Endothelial cell of umbilical vein (primary cell): ENCODE results near the gene CTNND2. TPM values are rescaled to one million over a fixed set of nuclear protein-coding genes. Genes with fewer than 3 reads are reported as not detected.

Experiments used
- BruUV-seq: library from RNA; stranded (reverse); fragments of 400-500 nt; replicated peaks from 2 replicates; lab custom pipeline; 2021; lab: Mats Ljungman, UMichigan
- CTCF ChIA-PET: fragments of 300-600, 350-600 bp; sonication (Branson Sonifier 250); formaldehyde crosslinking; loops from one replicate; lab custom pipeline; 2021; ENCODE audit warnings: antibody characterized with exemption, inconsistent platforms; lab: Charles Lee
- POLR2A ChIA-PET: fragments of 300-600, 350-600 bp; sonication (Branson Sonifier 250); formaldehyde crosslinking; loops from one replicate; lab custom pipeline; 2021; ENCODE audit warnings: antibody characterized with exemption, inconsistent platforms; lab: Charles Lee
- DNase-seq: peaks from one replicate; pipeline ENCODE4 v3.0.0-alpha.2; 2011; ENCODE audit warnings: low read depth, low spot score
- FAIRE-seq: peaks from 2 replicates; lab custom pipeline; 2011; peaks lifted over from hg19 to GRCh38; lab: Jason Lieb, UNC
- H2AFZ ChIP-seq: 2 replicates; pipeline ENCODE4 v1.6.0; 2012; ENCODE audit warnings: low read depth, low read length, control low read depth, inconsistent platforms
- H3K27ac ChIP-seq: 2 replicates; pipeline ENCODE4 v1.5.1; 2011; ENCODE audit warnings: low read depth, mild to moderate bottlenecking, control low read depth, low read length, moderate library complexity; ENCODE audit not compliant: insufficient read depth
- H3K27me3 ChIP-seq, 2 experiments: 2 replicates each; pipeline versions ENCODE4 v1.6.0 to v1.6.1; 2011; ENCODE audit warnings: low read length in 2 of 2, mixed read lengths in 1 of 2; ENCODE audit not compliant: control insufficient read depth in 2 of 2, insufficient read depth in 2 of 2
- H3K36me3 ChIP-seq, 2 experiments: 2 replicates in 1 of 2; 3 replicates in 1 of 2; pipeline ENCODE4 v1.5.1; 2011; ENCODE audit warnings: low read length in 2 of 2, mild to moderate bottlenecking in 1 of 2, moderate library complexity in 1 of 2; ENCODE audit not compliant: control insufficient read depth in 2 of 2, insufficient read depth in 2 of 2; ENCODE audit errors: extremely low read depth in 1 of 2
- H3K4me1 ChIP-seq: 3 replicates; pipeline ENCODE4 v1.5.1; 2011; ENCODE audit warnings: mild to moderate bottlenecking, low read length; ENCODE audit not compliant: control insufficient read depth, insufficient read depth; ENCODE audit errors: extremely low read depth
- H3K4me2 ChIP-seq: 2 replicates; pipeline ENCODE4 v1.6.1; 2011; ENCODE audit warnings: low read length, control low read depth, mixed read lengths; ENCODE audit not compliant: insufficient read depth
- H3K4me3 ChIP-seq, 3 experiments: fragments of 200-600 bp in 1 of 3; sonication (generic), shearing (Covaris generic) in 1 of 3; replicated peaks in 1 of 3; 2 replicates each; pipeline ENCODE4 v1.5.1; 2011 to 2016; ENCODE audit warnings: control low read depth in 3 of 3, low read length in 3 of 3, mild to moderate bottlenecking in 2 of 3, inconsistent platforms in 1 of 3, low read depth in 1 of 3, moderate library complexity in 1 of 3; ENCODE audit not compliant: insufficient read depth in 1 of 3
- H3K79me2 ChIP-seq: 2 replicates; pipeline ENCODE4 v1.6.0; 2012; ENCODE audit warnings: low read length, inconsistent platforms; ENCODE audit not compliant: control insufficient read depth, insufficient read depth
- H3K9ac ChIP-seq: replicated peaks from 2 replicates; pipeline ENCODE3; 2011; ENCODE audit warnings: low read length, control low read depth; ENCODE audit not compliant: insufficient read depth; ENCODE audit errors: extremely low read depth
- H3K9me1 ChIP-seq: replicated peaks from 3 replicates; pipeline ENCODE4 v1.6.0; 2011; ENCODE audit warnings: mild to moderate bottlenecking, low read length; ENCODE audit not compliant: control insufficient read depth, insufficient read depth; ENCODE audit errors: extremely low read depth
- H3K9me3 ChIP-seq: replicated peaks from 2 replicates; pipeline ENCODE4 v1.5.1; 2012; ENCODE audit warnings: low read length, inconsistent platforms; ENCODE audit not compliant: control insufficient read depth, insufficient read depth
- H4K20me1 ChIP-seq: replicated peaks from 2 replicates; pipeline ENCODE3; 2011; ENCODE audit warnings: mild to moderate bottlenecking, low read length; ENCODE audit not compliant: control insufficient read depth, insufficient read depth; ENCODE audit errors: extremely low read depth
- EZH2 ChIP-seq: IDR thresholded peaks from 2 replicates; pipeline ENCODE4 v1.6.1; 2012; ENCODE audit warnings: borderline replicate concordance, low read depth, mild to moderate bottlenecking, moderate library complexity, low read length, inconsistent platforms; ENCODE audit not compliant: severe bottlenecking
- FOS ChIP-seq: IDR thresholded peaks from 2 replicates; pipeline ENCODE4 v1.6.1; 2011; ENCODE audit warnings: mild to moderate bottlenecking, low read length, moderate library complexity, borderline replicate concordance; ENCODE audit not compliant: insufficient read depth
- GATA2 ChIP-seq: IDR thresholded peaks from 2 replicates; pipeline ENCODE4 v1.7.0; 2011; ENCODE audit warnings: low read depth, mild to moderate bottlenecking, moderate library complexity, mixed read lengths, low read length; ENCODE audit not compliant: insufficient read length, insufficient read depth
- JUN ChIP-seq: IDR thresholded peaks from 2 replicates; pipeline ENCODE4 v1.6.1; 2011; ENCODE audit warnings: borderline replicate concordance, low read depth; ENCODE audit not compliant: insufficient read length, insufficient read depth
- MYC ChIP-seq: IDR thresholded peaks from one replicate; pipeline ENCODE4 v1.6.1; 2011; ENCODE audit warnings: mild to moderate bottlenecking, low read depth, low read length
- POLR2A ChIP-seq: IDR thresholded peaks from 2 replicates; pipeline ENCODE4 v1.6.1; 2012; ENCODE audit warnings: low read depth, mild to moderate bottlenecking, control low read depth, low read length
- POLR2AphosphoS5 ChIP-seq: IDR thresholded peaks from 2 replicates; pipeline ENCODE4 v1.6.1; 2012; ENCODE audit warnings: low read depth, mild to moderate bottlenecking, control low read depth, low read length, moderate library complexity; ENCODE audit not compliant: insufficient read depth
- dilution Hi-C: fragments of 300-500 bp; cut with MboI; formaldehyde crosslinking; loops from one replicate; pipeline ENCODE4 v1.15.0; 2019; ENCODE audit warnings: low sequenced_read_pairs; ENCODE audit not compliant: extremely low pct_ligation_motif_present
- intact Hi-C: fragments of 100-400 bp; cut with micrococcal nuclease; formaldehyde crosslinking; loops from one replicate; pipeline ENCODE4 v1.10.0; 2022
- polyA plus RNA-seq, 4 experiments: library from polyadenylated mRNA; depleted of rRNA in 3 of 4; stranded (reverse) in 3 of 4; unstranded in 1 of 4; fragments of >200 nt; gene quantifications; 2 replicates each; pipeline versions ENCODE4 v1.2.1 to v1.2.3, GENCODE V29; 2011 to 2012; ENCODE audit warnings: missing spikeins in 1 of 4
- total RNA-seq: library from RNA; stranded (reverse); gene quantifications from 2 replicates; pipeline ENCODE4 v1.2.3, GENCODE V29; 2021
- TF ChIP-seq, protein P1 (sequence below), 2 donors: IDR thresholded peaks; 1 replicate in 1 of 2; 2 replicates in 1 of 2; pipeline ENCODE4 v1.5.1; 2011; ENCODE audit warnings: low read length in 2 of 2, mild to moderate bottlenecking in 2 of 2, moderate library complexity in 2 of 2, control low read depth in 1 of 2, inconsistent platforms in 1 of 2, low read depth in 1 of 2; ENCODE audit not compliant: insufficient read depth in 1 of 2; ENCODE audit errors: extremely low read depth in 1 of 2
- TF ChIP-seq, protein P2 (sequence below): IDR thresholded peaks from 2 replicates; pipeline ENCODE4 v1.6.1; 2011; ENCODE audit not compliant: insufficient read depth, insufficient read length

CTNND2 gene
- total and polyA plus RNA-seq, 2 donors (not counting 3 experiments of a cell fraction or from before 2014, with no cell fraction given) = not detected

DNA sequence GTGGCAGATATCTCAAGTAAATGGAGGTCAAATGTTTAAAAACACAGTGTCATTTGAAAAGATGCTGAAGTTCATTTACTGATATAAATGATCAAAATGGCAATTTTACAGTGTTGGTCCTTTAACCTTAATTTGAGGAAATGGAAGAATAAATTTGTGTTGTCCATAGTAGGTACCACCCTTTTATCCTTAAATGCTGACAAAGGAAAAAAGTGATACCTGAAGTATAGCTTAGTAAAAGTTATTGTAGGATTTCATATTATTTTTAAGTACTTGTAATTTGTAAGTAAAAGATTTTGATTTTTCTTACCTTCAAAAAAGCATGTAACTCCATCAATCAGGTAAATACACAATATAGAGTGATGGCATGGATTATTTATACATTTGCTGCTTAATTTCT lies 976.6 kb downstream of the CTNND2 start:
- no peaks in the 10 kb centered on the region for H3K9me1 ChIP-seq
- DNase-seq = no peak
- no peak overlapping the region for H3K9ac ChIP-seq
- dilution Hi-C loops (no loop called here), intact Hi-C loops (no loop called here)
- H3K4me1 ChIP-seq = no peaks in the 10 kb centered on the region
- BruUV-seq = no TSS peak
- TF ChIP-seq, protein P1, sequence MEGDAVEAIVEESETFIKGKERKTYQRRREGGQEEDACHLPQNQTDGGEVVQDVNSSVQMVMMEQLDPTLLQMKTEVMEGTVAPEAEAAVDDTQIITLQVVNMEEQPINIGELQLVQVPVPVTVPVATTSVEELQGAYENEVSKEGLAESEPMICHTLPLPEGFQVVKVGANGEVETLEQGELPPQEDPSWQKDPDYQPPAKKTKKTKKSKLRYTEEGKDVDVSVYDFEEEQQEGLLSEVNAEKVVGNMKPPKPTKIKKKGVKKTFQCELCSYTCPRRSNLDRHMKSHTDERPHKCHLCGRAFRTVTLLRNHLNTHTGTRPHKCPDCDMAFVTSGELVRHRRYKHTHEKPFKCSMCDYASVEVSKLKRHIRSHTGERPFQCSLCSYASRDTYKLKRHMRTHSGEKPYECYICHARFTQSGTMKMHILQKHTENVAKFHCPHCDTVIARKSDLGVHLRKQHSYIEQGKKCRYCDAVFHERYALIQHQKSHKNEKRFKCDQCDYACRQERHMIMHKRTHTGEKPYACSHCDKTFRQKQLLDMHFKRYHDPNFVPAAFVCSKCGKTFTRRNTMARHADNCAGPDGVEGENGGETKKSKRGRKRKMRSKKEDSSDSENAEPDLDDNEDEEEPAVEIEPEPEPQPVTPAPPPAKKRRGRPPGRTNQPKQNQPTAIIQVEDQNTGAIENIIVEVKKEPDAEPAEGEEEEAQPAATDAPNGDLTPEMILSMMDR (IDR thresholded peaks at IDR 0.05; ENCODE audit: extremely low read depth in 1 of 2, insufficient read depth in 1 of 2, low read depth in 1 of 2, low read length in 2 of 2) = no peak
- no peak for TF ChIP-seq FOS
- TF ChIP-seq EZH2 = no peak
- TF ChIP-seq, protein P2, sequence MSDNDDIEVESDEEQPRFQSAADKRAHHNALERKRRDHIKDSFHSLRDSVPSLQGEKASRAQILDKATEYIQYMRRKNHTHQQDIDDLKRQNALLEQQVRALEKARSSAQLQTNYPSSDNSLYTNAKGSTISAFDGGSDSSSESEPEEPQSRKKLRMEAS = no peak
- TF ChIP-seq POLR2AphosphoS5 = no peak
- no peak for TF ChIP-seq JUN
- TF ChIP-seq MYC = no peak
- TF ChIP-seq GATA2 = no peak
- TF ChIP-seq POLR2A = no peak
- no peaks in the 10 kb centered on the region for H3K36me3 ChIP-seq
- no peaks in the 10 kb centered on the region for H4K20me1 ChIP-seq
- no peak overlapping the region for H2AFZ ChIP-seq
- no peaks in the 10 kb centered on the region for H3K9me3 ChIP-seq
- no peak overlapping the region for H3K27ac ChIP-seq
- H3K79me2 ChIP-seq = no peaks in the 10 kb centered on the region
- POLR2A ChIA-PET = no interaction called here
- CTCF ChIA-PET = no interaction called here
- no peak overlapping the region for H3K4me2 ChIP-seq
- FAIRE-seq = no peak
- no peak overlapping the region for H3K4me3 ChIP-seq
- no peaks in the 10 kb centered on the region for H3K27me3 ChIP-seq
